Islet precursor cell (in vitro differentiated cells): ENCODE data around the gene APBA1.
"Not testable (repeated sequence)": the region's sequence is repeated elsewhere in the genome, so short reads cannot be mapped to it uniquely, and the experiment has no call there.

Experiments
- DNase-seq: peaks from one replicate; pipeline ENCODE4 v3.0.0-alpha.2; 2018

The APBA1 gene

DNA sequence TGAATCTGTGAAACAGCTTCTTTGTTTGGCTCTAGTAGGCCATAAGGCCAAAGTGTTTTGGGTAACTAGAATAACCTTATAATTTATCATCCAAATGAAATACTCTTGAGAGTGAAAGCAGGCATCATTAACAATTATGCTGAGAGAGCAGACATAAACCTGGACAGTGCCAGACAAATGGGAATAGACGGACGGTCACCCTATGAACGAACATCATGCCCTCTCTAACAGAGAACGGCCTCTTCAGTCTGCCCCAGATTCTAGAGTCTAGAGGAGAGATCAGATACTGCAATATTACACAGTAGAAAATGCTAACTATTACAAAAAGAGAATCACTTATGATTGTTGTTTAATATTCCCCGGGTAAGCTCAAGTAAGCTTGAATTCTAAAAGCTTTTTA lies 68.5 kb downstream of the APBA1 start:
- no peak for DNase-seq

DNA sequence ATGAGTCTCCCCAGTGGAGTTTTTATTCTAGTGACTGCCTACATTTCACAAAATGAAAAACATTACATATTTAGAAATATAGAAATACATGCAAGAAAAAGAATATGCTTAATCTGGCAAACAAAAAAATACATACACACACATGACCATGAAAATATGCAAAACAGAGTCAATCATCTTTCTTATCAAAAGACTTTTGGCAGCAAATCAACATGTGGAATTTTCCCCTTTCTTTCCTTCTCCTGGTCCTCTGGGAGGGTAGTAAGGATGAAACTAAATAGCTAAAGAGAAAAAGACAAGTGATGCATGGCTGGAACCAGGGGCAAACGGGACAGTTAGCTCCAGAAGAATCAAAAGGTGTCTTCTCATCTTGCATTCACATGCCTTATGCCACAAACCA lies 69.4 kb downstream of the APBA1 start:
- DNase-seq = no peak

DNA sequence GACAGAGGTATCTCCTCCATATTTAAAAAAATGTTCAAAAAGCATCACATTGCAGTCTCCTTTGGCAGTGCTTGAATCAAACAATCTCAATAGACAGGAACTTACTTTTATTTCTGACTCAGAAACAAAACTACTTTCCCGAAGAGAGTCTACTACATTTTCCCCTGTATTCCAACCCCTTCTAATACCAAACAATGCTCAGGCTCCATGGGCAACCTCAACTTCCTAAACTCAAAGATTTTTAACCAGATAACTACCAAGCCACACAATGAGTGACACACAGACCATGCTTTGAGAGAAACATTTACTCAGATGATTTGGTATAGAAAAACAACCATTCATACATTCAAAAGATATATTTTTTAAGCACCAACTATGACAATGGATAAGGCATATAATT lies 70.5 kb downstream of the APBA1 start:
- no peak for DNase-seq

DNA sequence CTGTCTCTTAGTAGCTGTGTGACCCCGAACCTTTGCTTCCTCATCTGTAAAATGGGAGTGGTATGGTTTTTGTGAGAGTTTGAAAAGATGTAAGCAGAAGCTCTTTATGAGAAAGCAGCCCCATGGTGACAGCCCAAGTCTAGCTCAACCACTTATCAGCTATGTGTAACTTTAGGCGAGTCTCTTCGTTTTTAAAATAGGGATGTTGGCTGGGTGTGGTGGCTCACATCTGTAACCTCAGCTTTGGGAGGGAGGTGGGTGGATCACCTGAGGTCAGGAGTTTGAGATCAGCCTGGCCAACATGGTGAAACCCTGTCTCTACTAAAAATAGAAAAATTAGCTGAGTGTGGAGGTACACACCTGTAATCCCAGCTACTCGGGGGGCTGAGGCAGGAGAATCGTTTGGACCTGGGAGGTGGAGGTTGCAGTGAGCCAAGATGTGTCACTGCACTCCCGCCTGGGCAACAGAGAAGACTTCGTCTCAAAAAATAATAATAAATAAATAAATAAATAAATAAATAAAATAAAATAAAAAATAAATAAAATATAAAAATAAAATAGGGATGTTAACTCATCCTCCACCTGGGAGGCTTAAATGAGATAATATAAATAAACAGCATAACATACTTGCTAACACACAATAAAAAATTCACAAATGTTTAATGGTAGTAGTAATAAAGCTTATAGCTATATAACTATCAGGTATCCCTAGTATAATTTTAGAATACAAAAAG lies 71.7 kb downstream of the APBA1 start:
- no peak for DNase-seq

DNA sequence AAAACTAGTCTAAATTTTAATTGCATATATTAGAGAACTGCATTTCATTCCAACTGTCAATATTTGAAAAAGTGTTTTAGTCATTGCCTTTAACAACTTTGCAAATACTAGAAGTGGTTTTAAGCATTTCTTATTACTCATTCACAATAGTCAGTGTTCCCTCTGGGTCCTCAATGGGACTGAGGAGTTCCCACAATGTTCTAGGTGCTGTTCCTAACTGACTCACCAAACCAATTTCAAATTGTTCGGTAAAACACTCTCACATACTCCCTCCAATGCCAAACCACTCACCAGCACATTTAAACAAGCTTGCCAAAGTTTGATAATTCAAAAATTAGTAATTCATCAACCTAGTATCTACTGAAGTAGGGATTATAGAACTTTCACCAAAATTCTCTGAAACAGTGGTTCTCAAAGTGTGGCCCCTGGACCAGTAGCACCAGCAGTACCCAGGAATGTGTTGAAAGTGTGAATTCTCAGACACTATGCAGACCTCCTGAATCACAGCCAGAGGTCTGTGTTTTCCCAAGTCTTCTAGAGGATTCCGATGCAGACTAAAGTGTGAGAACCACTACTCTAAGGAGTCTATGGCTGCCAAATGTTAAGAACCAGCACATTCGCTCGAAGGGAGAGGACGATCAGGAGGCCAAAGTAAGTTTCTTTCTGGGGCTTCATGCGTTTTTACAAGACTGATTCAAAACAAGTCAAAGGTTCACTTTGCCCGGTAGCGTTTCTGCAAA lies 72.8 kb downstream of the APBA1 start:
- no peak for DNase-seq

DNA sequence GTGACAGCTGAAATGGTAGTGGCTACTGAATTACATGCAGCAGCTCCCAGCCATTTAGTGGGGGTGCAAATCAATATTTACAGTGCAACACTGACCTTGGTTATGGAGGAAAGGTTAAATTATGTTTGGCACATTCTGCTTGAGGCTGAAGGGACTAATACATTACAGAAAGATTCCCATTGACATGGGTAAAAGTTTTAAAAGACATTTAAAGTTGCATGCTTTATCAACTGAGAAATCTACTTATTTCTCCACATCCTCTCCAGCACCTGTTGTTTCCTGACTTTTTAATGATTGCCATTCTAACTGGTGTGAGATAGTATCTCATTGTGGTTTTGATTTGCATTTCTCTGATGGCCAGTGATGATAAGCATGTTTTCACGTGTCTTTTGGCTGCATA lies 75.3 kb downstream of the APBA1 start:
- DNase-seq = not testable (repeated sequence)

DNA sequence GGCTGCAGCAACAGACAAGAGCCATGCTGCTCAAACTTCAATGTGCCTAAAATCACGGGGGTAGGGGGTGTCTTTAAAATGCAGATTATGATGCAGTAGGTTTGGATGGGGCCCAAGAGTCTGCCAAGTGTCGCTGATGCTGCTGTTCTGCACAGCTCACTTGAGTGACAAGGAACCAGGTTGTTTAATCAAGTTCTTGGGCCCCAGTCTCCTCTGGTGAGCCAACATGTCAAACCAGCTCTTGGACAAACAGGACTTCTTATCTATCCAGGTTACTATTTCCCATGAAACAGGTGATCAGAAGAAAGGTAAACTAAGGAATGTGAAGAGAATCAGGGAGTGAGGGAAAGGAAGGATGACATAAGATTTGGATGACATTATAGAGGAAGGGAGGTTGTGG lies 78.0 kb downstream of the APBA1 start:
- no peak for DNase-seq

DNA sequence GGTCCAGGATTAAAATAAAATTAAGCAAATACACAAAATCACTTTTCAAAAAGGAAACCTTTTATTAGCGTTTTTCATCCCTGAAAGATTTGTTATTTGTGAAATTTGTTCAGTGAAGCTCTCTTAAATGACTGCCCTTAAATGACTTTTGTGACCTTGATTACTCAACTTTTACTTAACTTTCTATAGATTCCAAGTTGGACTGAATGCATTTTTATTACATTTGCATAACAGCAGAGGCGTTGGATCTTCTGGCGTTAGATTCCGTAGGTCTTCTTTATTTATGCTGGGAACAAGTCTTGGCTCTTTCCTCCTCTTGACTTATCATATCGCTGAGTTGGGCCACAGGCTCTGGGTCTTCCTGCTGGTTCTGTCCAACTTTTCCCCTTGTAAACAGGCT lies 78.4 kb downstream of the APBA1 start:
- no peak for DNase-seq

DNA sequence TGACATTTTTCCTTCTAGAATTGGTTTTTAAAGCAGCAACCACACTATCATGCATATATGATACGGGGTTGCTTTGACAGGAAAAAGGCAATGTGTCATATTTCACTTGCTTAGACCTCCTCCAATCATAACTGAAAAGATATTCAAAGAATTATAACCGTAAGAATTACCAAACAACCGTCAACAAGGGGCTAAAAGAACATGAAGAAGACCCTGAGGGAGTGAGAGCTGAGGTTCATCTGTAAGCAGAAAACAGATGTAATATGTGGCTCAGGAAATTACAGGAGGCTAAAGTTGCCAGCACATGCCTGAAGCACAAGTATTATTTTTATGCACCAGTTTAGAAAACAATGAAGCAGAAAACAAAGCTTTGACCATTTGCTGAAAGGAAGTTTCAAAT lies 78.9 kb downstream of the APBA1 start:
- no peak for DNase-seq

DNA sequence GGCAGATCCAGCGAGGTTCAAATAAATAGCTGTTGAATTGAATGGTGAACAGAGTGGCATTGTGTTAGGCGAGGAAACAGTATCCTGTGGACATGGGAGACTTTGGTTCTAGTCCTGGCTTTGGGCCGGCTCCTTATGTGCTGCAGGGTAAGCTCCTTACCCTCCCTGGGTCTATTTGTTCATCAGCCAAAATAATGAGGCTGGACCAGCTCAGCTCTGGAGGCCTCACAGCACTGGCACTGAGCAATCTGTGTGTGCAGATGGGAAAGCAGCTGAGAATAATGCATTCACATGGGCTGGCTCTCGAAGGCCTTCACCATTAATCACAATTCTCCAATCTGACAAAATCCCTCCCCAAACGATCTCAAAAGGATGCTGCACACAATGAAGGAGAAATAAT lies 81.9 kb downstream of the APBA1 start:
- no peak for DNase-seq

DNA sequence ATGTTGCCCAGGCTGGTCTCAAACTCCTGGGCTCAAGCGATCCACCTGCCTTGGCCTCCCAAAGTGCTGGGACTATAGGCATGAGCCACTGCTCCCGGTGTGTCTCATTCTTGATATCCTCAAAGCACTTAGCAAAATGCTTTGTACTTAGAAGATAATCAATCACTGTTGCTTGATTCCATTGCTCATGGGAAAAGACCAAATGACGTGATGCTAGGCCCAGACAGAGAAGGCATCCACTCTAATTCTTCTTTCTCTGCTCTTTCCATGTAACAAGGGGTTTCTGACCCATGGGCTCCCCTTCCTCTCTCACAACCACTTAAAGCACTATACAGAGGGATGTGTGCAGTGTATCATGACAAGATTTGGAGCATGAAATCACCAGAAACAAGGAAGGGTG lies 83.0 kb downstream of the APBA1 start:
- no peak for DNase-seq

DNA sequence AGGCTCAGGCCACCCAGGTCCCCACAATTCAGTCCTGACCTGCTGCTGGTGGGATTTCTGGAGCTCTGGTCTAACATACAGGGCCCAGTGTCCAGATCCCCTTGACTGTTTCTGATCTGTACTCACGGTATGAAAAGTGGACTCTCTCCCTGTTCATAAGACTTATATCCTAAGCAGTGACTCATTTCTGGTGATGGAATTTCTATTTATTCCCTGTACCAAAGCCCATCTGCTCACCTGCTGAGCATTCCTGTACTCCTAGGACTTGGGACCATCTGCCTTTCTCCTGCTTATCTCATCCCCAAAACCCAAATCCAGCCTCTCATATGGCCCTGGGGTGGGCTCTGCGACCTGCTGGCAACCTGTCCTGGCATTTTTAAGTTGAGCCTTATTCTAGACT lies 86.6 kb downstream of the APBA1 start:
- DNase-seq = no peak

DNA sequence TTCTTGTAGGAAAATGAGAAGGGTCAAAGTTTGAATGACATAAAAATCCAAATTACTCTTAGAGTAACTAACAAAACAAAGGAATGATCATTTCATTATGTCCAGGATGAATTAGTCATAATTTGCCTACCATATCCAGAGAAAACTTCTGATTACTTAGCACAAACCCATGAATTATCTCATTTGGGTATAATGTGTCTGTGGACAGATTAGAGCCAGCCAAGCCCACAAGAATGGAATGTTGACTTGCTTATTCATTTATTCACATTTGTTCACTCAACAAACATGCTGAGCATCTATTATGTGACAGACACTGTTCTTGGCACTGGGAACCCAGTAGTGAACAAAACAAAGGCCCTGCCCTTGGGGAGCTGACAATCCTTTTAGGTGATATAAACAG lies 87.4 kb downstream of the APBA1 start:
- no peak for DNase-seq

DNA sequence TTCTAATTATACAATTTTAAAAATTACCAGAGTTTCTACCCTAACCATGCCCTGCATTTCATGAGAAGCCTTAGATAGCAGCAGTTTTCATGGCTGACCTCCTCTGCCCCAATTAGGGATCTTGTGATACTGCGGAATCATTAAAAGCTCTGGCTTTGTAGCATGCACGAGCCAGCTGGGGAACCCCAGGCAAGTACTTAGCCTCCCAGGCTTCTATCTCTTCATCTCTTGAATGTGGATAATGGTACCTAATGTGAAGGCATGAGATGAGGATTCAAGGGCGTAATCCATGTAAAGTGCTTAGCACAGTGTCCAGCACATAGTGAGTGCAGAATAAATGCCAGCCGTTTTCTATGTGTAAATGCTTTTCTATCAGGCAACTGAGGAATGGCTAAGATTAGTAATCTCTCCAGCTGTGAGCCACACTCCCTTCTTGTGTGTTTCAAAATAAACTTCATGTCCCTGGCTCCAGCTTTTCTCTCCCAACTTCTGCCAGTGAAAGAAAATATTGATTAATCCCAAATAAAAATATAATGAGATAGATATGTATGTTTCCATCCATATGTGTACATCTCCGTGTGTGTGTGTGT lies 88.4 kb downstream of the APBA1 start:
- DNase-seq = no peak

DNA sequence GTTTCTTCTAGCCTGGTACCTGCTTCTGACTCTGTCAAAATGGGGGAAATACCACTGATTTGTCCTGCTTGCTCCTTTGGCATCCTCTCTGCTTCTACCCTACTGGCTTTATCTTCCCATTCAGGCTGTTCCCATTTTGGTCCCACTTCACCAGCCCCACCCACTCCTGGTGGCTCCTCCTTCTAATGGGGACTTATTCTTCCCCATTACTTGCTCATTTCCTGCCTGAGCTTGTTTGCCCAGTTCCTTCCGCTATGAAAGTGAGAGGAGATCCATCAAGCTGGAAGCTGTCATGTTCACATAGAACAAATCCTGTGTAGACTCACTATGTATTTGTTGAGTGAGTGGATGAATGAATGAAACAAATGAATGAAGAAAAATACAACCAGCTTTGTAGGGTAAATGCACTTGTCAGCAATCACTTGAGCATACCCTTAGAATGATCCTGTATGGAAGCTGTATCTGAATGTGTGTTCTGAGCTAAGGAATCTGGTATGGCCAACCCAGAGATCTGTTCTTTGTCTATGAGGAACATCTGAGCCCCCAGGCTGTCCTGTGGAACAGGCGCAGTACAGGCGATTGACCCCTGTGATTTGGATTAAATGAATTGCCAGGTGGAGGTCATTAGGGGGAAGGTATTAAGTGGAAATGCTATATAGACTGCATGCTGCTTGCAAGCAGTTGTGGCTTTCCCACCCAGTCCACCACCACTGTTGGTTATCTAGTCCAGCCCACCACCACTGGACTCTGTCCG lies 89.5 kb downstream of the APBA1 start:
- DNase-seq = no peak

DNA sequence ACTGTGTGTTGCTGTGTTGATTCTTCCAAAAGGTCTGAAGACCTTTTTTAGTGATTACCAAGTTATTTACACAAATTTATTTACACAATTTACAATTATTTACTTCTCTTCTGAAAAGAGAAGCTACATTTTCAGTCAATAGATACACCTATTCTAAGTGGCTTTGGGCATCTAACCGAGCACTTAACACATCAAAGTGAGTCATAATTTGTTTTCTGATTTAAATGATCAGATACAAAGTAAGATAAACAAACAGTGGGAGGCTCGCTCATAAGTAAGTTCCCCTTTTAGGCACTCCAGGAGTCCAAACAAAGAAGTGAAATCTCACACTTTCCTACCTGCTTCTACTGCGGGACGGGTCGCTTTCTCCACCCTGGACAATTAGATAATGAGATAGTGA lies 90.2 kb downstream of the APBA1 start:
- no peak for DNase-seq

DNA sequence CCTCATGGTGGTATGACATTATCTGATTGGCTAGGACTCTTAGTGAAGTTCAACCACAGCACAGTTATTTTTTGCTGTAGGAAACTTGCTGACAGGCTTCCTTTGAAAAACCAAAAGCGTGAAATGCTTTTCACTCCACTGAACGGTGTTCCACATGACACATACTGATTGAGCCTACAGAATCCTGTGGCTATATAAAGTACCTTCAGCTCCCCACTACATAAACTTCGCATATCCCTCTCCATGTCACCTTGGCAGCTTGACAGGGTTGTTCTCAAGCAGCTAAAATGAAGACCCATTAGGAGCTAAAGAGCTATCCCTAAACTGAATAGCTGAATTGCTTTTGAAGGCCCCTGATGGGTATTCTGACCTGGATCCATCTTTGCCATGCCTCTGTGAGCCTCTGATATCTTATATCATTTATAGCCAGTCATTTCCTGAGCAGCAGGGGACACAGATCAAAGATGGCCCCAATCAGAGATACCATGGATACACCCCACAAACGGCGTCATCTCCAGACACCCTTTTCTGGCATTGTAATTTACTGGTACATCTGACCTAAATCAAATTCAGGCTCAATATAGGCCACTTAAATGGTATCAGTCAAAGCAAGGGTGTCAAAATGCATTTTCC lies 91.5 kb downstream of the APBA1 start:
- no peak for DNase-seq

DNA sequence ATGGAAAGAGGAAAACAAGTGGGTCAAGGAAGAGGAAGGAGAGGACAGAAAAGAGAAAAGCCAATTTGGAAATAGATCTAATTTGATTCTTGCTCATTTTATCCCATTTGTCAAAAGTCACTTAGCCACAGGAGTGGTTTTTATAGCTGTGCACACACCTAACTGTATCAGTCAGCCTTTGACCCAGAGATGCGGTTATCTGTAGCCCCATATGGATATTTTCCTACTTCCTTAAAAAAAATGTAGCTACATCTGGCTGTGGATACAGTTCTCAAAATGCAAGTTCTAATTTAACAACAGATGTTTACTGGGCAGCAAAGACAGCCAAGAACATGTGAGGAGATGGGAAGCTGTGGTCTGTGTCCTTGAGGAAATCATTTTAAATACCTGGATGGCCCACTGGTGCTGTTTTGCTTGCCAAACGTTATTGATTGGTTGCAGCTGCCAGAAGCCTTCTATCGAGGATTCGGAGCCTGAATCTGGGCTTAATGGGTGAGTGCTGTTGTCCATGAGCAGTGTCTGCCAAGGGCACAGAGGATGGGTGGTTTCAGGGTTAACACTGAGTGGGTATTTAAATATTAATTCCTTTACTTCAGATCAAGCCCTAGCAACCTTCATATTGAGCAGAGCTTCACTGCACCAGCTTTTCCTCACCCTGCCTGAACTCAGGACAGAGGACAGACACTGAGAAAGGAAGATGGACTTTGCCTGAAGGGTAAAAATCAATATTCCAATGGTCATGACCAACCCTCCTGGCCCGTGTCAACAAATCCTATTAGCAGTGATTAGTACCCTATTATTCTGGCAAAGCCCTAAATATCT lies 92.2 kb downstream of the APBA1 start:
- no peak for DNase-seq

DNA sequence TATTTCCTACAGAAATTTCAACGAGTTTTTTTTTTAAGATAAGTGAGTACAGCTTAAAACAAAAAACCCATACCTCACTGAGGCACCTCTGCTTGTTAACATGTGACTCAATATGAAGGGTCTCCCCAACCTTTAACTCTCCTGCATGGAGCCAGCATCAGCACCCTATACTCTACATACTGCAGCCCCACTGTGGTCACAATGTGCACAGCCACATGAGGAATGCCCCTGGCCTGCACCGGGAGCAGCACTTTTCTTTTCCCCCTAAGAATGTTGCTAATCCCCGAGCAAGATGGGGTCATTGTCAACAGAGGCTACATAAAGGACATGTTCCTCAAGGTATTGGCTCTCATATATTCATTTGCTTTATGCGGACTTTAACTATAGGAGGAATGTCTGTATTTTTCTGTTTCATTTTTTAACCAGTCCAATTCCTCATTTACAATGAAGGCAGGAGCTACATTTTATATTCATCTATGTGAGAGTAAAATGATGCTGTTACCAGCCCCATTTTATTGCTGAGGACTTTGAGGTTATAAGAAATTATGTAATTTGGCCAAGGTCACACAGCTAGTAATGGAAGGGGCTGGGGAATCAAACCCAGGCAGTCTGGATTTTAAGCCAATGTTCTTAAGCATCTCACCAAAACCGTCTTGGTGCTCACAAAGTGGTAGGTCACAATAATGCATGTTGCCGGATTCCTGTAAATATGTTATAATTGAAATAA lies 93.0 kb downstream of the APBA1 start:
- no peak for DNase-seq

DNA sequence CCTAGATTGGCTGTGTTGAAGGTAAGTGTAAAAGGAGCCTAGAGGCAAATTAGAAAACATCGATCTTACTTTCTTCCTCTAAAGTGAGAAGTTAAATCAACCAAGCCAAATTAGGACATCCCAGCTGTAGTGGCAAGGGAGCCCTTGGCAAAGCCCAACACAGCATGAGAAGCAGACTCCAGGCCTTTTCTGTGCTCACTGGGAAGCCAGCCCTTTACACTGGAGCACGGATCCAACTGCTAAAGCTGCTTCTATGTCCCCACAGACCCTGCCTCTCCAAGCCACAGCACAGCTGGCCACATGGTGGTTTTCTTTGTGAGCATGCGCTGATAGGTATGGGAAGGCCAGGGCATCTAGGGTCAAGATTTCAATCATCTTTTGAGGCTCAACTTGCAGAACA lies 94.1 kb downstream of the APBA1 start:
- no peak for DNase-seq

DNA sequence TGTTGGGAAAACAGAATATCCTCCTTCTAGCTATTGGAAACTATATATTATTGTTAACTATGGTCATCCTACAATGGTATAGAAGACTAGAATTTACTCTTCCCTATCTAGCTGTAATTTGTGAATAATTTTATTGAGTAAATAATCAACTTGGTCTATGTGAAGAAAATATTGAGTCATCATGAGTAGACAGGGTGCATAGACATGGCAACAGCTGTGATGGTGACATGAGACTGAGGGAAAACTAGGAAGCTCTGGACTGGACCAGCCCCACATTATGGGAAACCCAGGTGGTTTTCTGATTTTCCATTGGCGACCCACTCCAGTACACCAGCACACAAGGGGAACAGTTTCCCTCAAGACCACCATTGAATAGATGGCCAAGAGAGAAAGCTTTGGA lies 95.0 kb downstream of the APBA1 start:
- DNase-seq = no peak

DNA sequence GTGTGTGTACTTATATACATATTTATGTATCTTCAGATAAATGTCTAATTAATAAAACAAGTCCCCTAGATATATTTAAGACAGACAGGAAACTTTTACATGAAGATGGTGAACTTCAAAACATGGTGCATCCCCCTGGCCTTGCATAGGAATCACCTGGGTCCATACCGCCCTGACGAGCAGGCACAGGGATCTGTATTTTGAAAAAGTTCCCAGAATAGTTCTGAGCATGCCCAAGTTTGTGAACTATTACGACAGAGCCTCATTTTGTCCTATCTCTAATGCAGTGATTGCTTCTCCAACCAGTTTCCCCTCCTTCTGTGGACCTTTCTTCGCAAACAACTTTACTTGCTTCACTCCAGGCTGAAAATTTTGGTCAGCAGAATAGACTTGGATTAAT lies 98.1 kb downstream of the APBA1 start:
- no peak for DNase-seq
